GM19452 (cell line): ENCODE measurements around the gene ADCY1.
"Not testable (repeated sequence)": the region's sequence is repeated elsewhere in the genome, so short reads cannot be mapped to it uniquely, and the experiment has no call there.

ENCODE experiments used
- ATAC-seq: cut with Tn5 transposase; IDR thresholded peaks from one replicate; pipeline ENCODE4 v1.9.1; 2021; ENCODE audit not compliant: unreplicated experiment

Gene ADCY1

DNA sequence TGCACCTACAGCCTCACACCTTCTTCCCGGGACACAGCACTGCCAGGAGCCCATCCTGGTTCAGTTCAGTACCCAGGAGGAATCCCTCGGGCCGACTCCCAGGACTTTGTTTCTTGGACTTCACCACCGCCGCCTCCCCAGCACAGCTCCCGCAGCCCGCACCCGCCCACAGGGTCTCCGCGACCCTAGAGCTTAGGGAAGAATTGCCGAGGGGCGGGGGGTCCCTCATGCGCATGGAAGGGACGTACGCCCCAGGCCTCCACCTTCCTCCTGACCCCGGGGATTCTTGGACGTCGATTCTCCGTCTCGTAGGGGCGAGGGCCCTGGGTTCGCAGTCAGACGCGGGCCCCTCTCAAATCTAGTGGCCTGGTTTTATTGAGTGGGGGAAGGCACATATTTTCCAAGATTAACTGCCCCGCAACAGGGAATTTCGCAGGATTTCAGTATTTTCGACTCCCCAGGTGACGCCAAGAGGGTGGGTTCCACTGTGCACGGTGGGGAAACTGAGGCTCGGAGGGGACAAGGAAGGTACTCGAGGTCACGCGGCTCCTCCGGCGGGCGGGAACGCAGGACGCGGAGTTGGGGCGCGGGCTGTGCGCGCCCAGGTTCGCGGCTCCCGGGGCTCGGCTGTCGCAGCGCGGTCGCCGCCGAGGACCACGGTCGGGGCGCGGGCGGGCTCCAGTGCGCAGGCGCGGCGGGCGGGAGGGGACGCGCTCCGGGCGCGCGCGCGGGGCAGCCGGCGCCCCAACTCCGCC lies at the start of gene ADCY1:
Gene ADCY1, plus strand, starts transcription at position 708 of the 755 bp plus-strand sequence. CDS start 176 bp downstream, outside the sequence.
- no peak for ATAC-seq

DNA sequence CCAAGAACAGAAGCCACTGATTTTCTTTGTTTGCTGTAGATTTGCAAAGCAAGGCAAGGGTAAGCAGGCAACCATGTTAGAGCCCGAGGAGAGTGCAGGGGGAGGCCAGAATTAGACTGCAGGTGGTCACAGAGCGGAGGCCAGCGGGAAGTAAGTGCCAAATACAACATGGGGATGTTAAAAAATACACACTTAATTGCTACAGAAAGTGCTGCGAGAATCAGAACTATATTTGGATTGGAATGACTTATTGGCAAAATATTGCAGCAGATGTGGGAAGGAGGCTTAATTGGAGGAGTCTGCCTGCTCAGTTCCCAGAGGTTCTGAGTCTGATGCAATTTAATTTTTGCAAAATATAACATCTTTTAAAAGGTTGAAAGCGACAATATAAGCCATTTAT lies 49.7 kb upstream of the ADCY1 start:
- no peak for ATAC-seq

DNA sequence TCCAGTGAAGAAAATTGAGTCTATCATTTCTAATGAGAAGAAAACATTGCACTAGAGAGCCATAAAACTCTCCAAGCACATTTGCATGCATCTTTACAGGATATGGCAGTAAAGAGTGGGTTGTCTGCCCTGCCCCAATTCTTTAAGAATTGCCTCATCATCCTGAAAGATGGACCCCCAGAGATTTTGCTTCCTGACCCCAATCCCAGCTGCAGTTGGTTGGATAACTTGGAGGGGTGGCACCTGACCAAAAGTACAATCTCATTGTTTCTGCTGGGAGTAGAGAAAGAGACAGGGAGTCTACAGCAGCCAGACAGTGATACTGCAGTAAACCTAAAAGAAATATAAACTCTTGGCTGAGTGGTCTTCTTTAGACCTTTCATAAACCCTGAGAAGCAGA lies 49.1 kb upstream of the ADCY1 start:
- no peak for ATAC-seq

DNA sequence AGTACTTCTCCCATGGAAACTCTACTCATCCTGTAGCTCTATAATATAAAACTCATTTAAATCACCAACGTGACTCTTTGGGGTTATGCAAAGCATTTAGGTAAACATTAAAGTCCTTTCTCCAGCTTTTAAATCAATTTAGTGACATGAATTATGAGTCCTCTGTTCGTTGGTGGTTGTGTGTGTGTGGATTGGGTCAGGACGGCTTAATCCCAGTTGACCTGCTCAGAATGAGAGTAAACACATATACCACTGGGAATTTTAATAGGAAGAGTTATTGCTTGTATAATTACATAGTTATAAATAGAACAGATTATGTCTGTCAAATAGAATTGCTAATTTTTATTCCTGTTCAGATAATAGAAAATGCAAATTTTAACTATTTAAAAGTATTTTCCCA lies 30.7 kb upstream of the ADCY1 start:
- no peak for ATAC-seq

DNA sequence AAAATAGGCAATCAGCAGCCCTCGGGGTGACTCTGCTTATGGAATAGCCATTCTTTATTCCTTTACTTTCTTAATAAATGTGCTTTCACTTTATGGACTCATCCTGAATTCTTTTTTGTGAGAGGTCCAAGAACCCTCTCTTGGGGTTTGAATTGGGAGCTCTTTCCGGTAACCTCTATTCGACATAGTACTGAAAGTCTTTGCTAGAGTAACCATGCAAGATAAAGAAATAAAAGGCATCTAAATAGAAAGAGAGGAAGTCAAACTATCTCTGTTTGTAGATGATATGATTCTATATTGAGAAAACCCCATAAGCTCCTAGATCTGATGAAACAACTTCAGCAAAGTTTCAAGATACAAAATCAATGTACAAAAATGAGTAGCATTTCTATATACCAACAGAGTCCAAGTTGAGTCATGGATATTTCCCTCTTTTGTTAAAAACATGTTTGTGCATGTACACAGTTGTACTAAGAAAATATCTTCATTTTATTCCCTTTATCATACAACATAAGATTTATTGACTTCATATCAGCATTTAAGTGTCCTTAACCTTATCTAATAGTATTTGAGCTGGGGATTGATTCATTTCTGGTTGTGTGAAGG lies 29.0 kb upstream of the ADCY1 start:
- not testable (repeated sequence) for ATAC-seq

DNA sequence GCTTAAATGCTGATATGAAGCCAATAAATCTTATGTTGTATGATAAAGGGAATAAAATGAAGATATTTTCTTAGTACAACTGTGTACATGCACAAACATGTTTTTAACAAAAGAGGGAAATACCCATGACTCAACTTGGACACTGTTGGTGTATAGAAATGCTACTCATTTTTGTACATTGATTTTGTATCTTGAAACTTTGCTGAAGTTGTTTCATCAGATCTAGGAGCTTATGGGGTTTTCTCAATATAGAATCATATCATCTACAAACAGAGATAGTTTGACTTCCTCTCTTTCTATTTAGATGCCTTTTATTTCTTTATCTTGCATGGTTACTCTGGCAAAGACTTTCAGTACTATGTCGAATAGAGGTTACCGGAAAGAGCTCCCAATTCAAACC lies 25.3 kb upstream of the ADCY1 start:
- not testable (repeated sequence) for ATAC-seq

DNA sequence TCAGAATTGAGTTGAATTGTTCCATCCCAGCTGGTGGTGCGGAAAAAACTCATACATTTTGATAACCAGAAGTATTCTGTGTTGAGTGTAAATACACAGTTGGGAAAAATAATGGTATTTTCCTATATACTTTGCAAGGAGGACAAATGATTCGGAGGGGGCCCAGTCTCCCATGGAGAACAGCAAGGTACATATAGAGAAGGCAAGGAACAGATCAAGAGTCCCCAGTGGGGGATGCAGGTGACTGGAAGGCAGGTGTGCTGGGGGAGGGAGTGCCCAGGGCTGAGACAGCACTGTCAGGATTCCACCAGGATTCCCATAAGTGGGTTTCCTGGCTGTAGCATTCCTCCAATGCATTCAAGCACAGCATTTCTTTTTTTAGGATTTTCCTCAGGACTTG lies 10.8 kb upstream of the ADCY1 start:
- no peak for ATAC-seq

DNA sequence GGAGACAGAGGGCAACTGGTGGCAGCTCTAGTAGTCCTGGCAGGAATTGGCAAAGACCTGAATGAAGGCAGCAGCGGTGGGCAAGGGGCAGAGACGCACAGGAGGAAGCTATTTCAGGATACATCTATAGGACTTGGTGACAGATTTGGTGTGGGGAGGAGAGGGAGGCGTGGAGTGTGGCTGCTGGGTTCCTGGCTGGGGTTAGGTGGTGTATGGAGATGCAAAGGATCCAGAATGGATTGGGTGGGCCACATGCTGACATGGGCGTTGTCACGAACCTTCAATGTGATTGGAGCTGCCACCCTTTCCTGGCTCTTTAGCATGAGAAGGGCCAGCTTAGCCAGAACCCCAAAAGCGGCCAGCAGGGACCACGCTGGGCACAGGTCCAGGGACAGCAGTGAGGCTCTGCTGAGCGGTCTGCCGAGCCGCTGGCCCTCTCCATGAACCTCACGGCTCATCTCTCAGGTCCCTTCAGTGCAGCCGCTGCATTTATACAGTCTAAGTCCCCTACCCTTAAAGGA lies 10.2 kb upstream of the ADCY1 start:
- no peak for ATAC-seq

DNA sequence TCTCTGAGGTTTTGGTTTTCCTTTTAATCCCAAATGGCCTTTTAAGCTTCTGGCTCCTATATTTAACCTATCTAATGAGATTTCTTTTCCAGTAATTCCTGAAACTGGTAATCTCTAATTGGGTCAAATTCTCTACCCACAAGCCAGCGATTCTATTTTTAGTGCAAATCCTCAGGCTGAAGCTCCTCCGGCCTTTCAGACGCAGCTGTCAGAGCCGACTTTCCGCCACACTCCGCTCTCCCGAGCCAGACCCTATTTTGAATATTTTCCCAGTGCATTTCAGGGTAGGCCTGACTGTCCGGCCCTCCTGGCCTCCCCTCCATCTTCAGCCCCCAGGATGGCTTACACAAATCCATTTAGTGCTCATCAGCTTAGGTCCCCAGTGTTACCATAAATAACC lies 9.7 kb upstream of the ADCY1 start:
- no peak for ATAC-seq

DNA sequence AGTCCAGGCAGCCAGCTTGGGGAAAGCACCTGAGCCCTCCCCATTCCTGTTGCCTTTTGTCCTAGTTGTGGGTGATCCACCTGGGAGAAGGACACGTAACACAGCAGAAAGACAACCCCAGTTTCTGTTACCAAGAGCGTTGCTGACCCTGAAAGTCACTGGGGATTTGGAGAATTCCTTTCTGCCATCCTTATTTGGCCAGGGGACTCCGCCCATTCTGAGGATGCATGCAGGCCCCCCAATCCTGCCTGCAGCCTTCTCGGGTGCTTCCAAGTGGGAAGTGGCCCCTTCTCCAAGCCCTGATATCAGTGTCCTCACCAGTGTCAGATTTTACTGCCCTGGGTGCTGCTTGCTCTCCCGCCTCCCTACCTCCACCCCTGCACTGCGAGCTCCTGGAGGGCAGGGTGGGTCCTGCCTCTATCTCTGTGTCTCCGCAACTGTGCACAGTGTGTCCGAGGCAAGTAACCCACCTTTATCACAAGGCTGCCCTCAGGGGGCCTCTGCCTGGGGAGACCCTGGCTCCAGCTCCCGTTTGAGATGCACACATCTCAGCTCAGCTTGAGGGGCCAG lies 9.2 kb upstream of the ADCY1 start:
- ATAC-seq = no peak

DNA sequence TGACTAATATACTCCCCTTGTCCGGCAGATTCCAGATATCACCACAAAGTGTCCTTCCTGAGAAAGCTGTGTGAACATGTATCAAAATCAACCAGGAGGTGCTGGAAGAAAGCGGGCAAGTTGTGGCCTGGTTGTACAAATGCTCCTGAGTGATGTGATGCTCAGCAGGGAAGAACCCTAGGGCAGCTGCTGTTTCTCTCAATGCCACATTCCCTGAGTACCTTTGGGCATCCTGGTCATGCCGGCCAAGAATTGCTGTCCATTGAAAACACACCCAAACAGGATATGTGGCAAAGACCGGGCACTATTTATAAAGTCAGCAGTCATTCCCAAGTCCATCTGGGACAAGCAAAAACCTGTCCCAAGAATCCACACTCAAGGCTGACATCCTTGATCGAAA lies 7.8 kb upstream of the ADCY1 start:
- ATAC-seq = no peak

DNA sequence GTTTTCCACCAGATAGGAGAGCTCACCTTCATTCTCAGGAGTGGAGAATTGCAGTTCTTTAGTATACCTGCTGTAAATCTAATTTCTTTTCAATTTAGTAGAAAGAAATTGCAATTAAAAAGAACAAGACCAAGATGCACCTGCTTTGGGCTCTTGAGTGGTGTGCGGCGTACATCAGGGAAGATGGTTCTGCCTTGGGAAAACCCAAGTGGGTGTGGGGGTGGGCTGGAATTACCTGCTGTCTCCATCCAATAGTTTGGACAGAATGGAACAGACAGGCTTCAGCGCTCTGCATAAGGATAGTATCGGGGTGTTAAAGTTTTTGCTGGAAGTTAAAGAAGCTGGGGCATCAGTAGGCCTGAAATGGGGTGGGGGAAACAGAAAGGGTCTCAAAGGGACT lies 7.2 kb upstream of the ADCY1 start:
- ATAC-seq = no peak

DNA sequence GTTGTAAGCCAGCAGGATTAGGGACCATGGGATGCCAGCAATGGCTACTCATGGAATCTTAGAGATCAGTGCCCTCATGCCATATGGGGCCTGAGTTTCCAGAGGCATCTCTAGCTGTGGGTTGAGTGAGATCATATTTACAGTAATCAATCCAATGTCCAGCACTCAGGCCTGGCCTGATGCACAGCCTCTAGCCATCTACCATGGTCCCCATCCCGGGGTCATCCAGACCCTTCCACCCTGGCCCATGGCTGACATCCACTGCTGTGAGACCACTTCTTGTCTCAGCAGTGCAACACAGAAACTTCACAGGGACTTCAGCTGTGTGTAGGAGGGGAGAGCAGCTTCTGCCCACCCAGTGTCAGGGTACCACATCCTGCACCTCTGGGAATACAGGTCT lies 6.5 kb upstream of the ADCY1 start:
- ATAC-seq = no peak

DNA sequence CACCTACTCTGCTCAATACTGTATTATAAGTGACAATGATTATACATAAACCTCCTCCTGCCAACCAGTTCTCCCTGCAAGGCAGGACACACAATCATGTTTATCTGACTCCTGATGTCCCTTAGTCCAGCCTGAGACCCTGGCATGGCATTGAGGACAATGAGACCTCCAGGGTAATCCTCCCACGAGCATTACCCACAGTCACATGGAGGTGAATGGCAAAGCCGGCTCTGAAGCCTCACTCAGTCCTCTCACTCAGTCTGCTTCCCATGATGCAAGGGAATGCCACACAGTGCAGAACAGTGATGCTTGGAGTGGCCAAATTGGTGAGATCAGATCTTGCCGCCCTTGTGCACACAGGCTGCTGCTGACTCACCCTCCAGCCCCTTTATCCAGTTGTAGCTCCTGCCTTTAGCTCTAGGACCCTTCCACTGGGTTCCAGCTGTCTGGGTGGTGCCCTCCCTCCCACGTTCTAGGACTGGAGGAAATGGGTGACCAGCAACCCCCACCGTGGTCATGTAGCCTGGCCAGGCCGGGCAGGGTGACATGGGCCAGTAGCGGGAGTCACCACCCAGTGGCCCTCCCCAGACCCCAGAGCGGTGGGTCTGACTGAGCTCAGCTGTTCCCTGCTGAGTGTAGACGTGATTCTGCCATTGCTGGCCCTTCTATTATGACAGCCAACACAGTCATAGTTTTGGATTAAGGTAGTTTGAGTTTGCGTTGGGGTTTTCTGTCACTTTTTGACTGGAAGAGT lies 5.5 kb upstream of the ADCY1 start:
- no peak for ATAC-seq

DNA sequence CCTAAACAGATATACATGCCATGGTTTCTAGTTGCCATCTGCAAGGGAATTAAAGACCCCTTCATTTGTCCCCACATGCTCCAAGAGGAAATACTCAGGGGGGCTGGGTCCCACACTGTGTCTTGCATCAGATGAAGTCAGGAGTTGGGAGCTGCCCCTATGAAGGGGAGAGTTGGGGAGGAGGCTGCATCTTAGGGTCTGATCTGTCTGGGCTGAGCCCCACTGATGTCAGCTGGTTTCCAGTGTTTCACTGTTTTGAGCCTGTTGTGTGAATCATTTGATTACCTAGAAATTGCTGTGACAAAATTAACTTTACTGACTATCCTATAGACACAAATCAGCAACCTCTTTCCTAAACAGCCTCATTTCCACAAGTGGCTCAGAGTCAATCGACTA lies 4.9 kb upstream of the ADCY1 start:
- ATAC-seq = no peak

DNA sequence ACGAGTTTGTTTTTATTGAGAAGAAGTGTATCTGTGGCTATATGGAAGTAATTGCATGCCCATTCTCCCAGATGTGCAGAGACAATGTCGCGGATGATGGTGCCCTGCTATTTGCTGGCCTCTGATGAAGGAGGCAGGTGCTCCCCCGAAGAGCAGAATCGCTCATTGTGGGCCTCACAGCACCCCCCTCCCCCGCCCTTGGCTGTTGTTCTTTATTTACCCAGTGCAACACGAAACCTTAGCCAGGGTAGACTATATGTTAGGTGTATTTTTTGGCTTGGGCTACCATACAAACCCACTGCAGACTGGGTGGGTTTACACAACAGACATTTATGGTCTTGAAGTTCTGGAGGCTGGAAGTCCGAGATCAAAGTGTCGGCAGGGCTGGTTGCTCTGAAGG lies 3.4 kb upstream of the ADCY1 start:
- no peak for ATAC-seq

DNA sequence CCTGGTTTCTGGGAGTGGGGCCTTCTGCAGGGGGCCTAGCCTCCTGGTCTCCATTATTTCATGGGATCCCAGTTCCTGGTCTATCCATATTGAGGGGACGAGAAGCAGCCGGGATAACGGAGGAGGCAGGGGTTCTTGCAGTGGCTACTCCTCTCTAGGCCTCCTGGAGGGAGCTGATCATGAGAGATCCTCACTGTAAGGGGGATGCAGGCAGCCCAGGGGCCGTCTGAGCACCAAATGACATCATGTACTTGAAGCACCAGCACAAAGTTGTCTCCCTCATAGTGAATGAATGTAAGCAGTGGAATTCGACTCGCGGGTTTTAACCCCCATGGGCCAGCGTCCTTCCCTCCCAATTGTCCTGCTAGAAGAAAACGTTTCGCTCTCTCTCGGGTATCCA lies 964 bp upstream of the ADCY1 start:
- no peak for ATAC-seq

DNA sequence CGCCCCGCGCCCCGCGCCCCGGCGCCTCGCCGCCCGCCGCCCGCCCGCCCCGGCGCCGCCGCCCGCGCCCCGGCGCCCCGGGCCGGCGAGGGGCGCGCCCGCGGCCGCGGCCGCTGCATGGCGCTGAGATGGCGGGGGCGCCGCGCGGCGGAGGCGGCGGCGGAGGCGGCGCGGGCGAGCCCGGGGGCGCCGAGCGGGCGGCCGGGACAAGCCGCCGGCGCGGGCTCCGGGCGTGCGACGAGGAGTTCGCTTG lies 174 bp downstream of the ADCY1 start:
- no peak for ATAC-seq

DNA sequence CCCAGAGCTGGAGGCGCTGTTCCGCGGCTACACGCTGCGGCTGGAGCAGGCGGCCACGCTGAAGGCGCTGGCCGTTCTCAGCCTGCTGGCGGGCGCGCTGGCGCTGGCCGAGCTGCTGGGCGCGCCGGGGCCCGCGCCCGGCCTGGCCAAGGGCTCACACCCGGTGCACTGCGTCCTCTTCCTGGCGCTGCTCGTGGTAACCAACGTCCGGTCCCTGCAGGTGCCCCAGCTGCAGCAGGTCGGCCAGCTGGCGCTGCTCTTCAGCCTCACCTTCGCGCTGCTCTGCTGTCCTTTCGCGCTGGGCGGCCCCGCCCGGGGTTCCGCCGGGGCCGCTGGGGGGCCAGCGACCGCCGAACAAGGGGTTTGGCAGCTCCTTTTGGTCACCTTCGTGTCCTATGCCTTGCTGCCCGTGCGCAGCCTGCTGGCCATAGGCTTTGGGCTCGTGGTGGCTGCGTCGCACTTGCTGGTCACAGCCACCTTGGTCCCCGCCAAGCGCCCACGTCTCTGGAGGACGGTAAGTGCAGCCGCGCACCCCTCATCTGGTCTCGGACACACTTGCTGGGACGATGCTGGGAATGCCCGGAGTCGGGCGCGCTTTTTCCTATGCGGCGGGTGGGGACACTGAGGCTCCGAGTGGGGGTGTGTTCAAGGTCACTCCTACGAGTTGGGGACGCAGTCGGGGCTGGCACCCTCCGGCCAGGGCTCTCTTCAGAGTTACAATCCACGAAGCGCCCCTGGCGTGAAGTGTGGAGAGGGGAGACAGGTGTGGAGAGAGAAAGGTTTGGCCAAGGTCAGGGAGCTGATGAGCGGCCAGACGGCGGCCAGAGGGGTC lies 717 bp downstream of the ADCY1 start:
- no peak for ATAC-seq

DNA sequence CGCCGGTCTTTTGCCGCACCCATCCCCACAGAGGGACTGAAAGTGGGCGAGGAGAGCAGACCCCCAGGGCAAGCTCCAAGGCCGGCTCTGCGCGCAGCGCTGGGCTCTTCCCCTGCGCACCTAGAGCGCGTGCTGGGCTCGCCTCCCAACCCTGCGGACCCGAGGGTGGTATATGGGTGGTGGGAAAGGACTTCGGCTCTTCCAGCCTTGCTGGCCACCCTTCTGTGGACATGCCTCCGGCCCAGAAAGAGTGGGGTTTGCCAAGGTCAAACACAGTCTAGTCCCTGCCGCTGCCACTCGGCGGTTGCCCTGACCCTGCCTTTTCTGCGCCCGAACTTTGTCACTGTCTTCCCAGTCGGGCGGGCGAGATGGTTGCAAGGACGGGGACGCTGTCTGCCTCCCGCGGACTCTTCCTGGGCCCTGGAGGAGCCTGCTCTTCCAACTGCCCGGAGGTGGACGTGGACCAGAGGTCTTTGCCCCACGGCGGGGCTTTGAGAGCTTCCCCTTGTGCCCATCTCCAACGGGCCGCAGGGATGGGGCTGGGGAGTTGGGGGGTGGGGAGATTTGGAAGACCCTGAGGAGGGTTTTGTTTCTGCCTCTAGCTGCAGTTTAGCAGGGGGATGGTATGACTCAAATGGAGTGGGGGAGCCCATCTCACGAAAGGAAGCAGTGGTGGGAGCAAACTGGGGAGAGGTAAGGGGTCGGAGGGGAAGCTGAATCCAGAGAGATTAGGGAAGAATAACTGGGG lies 1.5 kb downstream of the ADCY1 start:
- ATAC-seq = no peak
